ENCODE data around the gene KIAA0232.

KIAA0232 gene

GRCh38 chr4:6802025-6802424 is 19.5 kb downstream of the KIAA0232 start:
- Histone ChIP-seq H3K4me1 (ENCODE audit: control insufficient read depth, low read length) (peaks cover 8% of the 10 kb centered on the region), H3K4me2 (ENCODE audit: low read length) (no peak overlapping the region)

GRCh38 chr4:6802626-6803025 is 20.1 kb downstream of the KIAA0232 start:
- H3K9me2 ChIP-seq (replicated peaks; ENCODE audit: control insufficient read depth, low read length) = no peaks in the 10 kb centered on the region
- TF ChIP-seq CTCF (IDR thresholded peaks at IDR 0.05; ENCODE audit: low read depth, low read length, poor library complexity, severe bottlenecking) (no peak), EZH2phosphoT487 (IDR thresholded peaks at IDR 0.05; ENCODE audit: borderline replicate concordance, low read length) (no peak)
- no peaks in the 10 kb centered on the region for H4K20me1 ChIP-seq (ENCODE audit: control insufficient read depth, insufficient read depth, low read depth, low read length)
- no peaks in the 10 kb centered on the region for H3K27me3 ChIP-seq (ENCODE audit: control insufficient read depth, low read length)
- H3K27ac ChIP-seq (ENCODE audit: low read depth, low read length) = no peak overlapping the region
- H3K4me1 ChIP-seq (ENCODE audit: control insufficient read depth, low read length) = peaks cover 8% of the 10 kb centered on the region
- H3F3A ChIP-seq (ENCODE audit: control insufficient read depth, insufficient read depth) = no peaks in the 10 kb centered on the region
- peaks cover 72% of the 10 kb centered on the region for H3K79me2 ChIP-seq (ENCODE audit: control insufficient read depth, low read length)
- H3K9me3 ChIP-seq (ENCODE audit: control insufficient read depth, insufficient read depth, low read length) = no peaks in the 10 kb centered on the region
- peaks cover 15% of the 10 kb centered on the region for H3K36me3 ChIP-seq (ENCODE audit: control insufficient read depth, low read length)
- no peak overlapping the region for H3K4me3 ChIP-seq (ENCODE audit: low read length)
- no peak overlapping the region for H3K4me2 ChIP-seq (ENCODE audit: low read length)

More at GRCh38 chr4:6802025-6802424, 19.5 kb downstream of the KIAA0232 start:
- H3K4me3 ChIP-seq (ENCODE audit: low read length) = no peak overlapping the region
- TF ChIP-seq CTCF (IDR thresholded peaks at IDR 0.05; ENCODE audit: low read depth, low read length, poor library complexity, severe bottlenecking) (no peak), EZH2phosphoT487 (IDR thresholded peaks at IDR 0.05; ENCODE audit: borderline replicate concordance, low read length) (no peak)
- no peaks in the 10 kb centered on the region for H3K27me3 ChIP-seq (ENCODE audit: control insufficient read depth, low read length)
- no peaks in the 10 kb centered on the region for H3F3A ChIP-seq (ENCODE audit: control insufficient read depth, insufficient read depth)
- H3K9me2 ChIP-seq (replicated peaks; ENCODE audit: control insufficient read depth, low read length) = no peaks in the 10 kb centered on the region
- no peaks in the 10 kb centered on the region for H3K9me3 ChIP-seq (ENCODE audit: control insufficient read depth, insufficient read depth, low read length)
- peaks cover 74% of the 10 kb centered on the region for H3K79me2 ChIP-seq (ENCODE audit: control insufficient read depth, low read length)
- H3K36me3 ChIP-seq (ENCODE audit: control insufficient read depth, low read length) = peaks cover 17% of the 10 kb centered on the region
- peaks cover 2% of the 10 kb centered on the region; the same call in 1 of the 2 replicates for H4K20me1 ChIP-seq (ENCODE audit: control insufficient read depth, insufficient read depth, low read depth, low read length)
- no peak overlapping the region for H3K27ac ChIP-seq (ENCODE audit: low read depth, low read length)

GRCh38 chr4:6803246-6803645 is 20.7 kb downstream of the KIAA0232 start:
- no peaks in the 10 kb centered on the region for H3K27me3 ChIP-seq (ENCODE audit: control insufficient read depth, low read length)
- no peak overlapping the region for H3K4me2 ChIP-seq (ENCODE audit: low read length)
- peaks cover 15% of the 10 kb centered on the region for H3K36me3 ChIP-seq (ENCODE audit: control insufficient read depth, low read length)
- no peak overlapping the region for H3K4me3 ChIP-seq (ENCODE audit: low read length)
- H3K4me1 ChIP-seq (ENCODE audit: control insufficient read depth, low read length) = peaks cover 8% of the 10 kb centered on the region
- no peaks in the 10 kb centered on the region for H3F3A ChIP-seq (ENCODE audit: control insufficient read depth, insufficient read depth)
- TF ChIP-seq CTCF (IDR thresholded peaks at IDR 0.05; ENCODE audit: low read depth, low read length, poor library complexity, severe bottlenecking) (no peak), EZH2phosphoT487 (IDR thresholded peaks at IDR 0.05; ENCODE audit: borderline replicate concordance, low read length) (no peak)
- H3K9me2 ChIP-seq (replicated peaks; ENCODE audit: control insufficient read depth, low read length) = no peaks in the 10 kb centered on the region
- no peak overlapping the region for H3K27ac ChIP-seq (ENCODE audit: low read depth, low read length)
- H4K20me1 ChIP-seq (ENCODE audit: control insufficient read depth, insufficient read depth, low read depth, low read length) = no peaks in the 10 kb centered on the region
- peaks cover 68% of the 10 kb centered on the region for H3K79me2 ChIP-seq (ENCODE audit: control insufficient read depth, low read length)
- no peaks in the 10 kb centered on the region for H3K9me3 ChIP-seq (ENCODE audit: control insufficient read depth, insufficient read depth, low read length)
